Kidney tubule cell (primary cell): Measurements from ENCODE around the gene VSIR.

Source experiments
- DNase-seq: peaks from one replicate; pipeline ENCODE4 v3.0.0-alpha.2; 2018; ENCODE audit warnings: low spot score

The VSIR gene

GRCh38 chr10:71773221-71773971 lies at the start of gene VSIR:
TSS of gene VSIR (minus strand) at chr10:71773520. CDS start at chr10:71773439, 81 bp downstream.
- peak; percentile 80 for DNase-seq

GRCh38 chr10:71821909-71822763 lies 48.8 kb upstream of the VSIR start:
- no peak for DNase-seq

- no peak for DNase-seq
Observed at GRCh38 chr10:71820966-71821365, 47.6 kb upstream of the VSIR start.

DNA sequence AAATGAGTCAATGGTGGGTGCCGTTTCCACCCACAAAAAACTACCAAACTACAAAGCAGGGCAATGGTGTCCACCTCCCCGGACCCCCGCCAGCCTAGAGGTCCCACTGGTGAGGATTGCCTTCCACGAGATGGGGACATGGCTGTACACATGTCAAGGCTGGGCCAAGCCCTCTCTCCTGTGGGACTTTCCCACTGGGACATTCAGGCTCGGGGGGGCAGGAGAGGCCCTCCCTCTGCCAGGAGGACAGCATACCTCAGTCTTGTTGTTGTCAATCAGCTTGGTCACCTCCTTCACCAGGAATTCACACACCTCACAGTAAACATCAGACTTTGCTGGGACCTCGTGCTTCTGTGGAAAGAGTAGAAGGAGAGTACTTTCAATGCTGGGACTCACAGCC lies 46.7 kb upstream of the VSIR start:
- no peak for DNase-seq

DNA sequence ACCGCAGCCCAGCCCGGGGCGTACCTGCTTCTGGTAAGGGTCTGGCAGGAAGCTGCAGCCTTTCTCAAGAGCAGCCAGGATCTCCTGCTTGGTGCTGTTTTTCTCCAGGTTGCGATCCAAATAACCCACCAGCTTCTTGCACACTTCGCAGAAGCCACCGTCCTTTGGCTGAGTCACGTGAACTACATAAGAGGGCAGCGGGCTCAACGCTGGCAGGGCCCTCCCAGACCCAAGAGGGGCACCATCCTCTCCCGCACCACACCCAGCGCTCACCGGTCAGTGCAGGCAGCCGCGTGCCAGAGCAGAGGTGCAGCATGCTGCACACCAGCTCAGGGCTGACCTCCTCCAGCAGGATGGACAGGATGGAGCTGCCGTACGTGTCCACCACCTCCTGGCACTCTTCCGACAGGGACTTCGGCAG lies 46.1 kb upstream of the VSIR start:
- no peak for DNase-seq

DNA sequence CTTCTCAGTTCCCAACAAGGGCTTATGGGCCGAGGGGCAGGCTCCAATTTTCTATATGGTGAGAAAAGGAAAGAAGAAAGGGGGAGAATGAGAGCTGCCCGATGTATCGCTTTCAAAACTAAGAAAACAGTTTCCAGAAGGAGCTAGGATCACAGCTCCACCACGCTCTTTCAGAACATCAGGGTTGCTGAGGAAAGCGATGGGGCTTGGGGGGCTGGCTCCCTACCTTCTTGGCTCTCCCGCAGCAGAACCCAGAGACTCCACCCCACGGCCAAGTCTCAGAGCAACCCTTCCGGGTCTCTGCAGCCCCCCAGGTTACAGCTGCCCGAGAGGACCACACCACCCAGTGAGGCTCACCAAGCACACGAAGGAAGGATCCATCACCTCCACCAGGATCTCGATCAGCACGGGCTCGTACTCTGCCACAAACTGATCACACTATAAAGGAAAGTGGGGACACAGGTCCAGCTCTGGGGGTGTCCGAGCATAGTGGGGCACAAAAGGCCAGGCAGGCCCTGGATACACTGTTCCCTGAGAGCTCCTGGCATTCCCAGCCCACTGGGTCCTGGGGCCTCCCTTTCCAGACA lies 45.4 kb upstream of the VSIR start:
- DNase-seq, result no peak

DNA sequence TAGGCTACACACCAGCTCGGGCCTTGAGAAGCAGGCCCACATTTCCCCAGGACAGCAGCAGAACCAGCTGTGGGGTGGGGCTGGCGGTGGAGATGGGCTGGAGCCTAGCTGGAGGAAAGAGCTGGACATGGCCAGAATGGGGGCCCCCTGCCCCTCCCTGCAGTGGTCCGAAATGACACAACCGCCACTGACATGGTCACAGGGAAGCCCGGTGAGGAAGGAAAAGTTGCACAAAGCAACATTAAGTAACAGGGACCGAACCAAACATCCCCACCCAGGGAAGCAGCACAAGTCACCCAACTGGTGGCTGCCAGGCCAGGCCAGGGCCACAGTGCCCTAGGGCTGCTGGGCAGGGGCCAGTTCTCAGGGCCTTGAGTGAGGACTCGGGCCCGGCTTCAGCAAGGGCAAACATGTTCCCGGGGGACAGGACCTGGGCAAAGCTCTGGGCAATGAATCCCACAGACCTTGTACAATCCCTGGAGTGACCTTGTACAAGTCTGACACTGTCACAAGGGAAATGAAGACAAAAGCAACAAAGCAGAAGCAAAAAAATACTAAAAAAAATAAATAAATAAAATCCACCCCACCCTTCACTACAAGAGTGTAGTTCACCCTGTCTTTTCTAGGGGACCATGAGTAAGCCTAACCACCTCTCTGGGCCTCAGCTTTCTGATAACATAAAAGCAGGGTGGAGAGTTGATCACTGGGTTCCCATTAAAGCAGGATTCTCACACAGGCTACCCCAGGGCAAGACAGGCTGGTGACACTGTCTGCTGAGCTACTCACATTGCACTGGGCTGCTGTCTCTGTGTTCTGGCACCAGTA lies 44.7 kb upstream of the VSIR start:
- no peak for DNase-seq

GRCh38 chr10:71816936-71817618 lies 43.8 kb upstream of the VSIR start:
- DNase-seq, result no peak

GRCh38 chr10:71816421-71816851 lies 43.1 kb upstream of the VSIR start:
- DNase-seq, result no peak

GRCh38 chr10:71815515-71816130 lies 42.3 kb upstream of the VSIR start:
- DNase-seq, result no peak

GRCh38 chr10:71814922-71815411 lies 41.6 kb upstream of the VSIR start:
- no peak for DNase-seq

DNA sequence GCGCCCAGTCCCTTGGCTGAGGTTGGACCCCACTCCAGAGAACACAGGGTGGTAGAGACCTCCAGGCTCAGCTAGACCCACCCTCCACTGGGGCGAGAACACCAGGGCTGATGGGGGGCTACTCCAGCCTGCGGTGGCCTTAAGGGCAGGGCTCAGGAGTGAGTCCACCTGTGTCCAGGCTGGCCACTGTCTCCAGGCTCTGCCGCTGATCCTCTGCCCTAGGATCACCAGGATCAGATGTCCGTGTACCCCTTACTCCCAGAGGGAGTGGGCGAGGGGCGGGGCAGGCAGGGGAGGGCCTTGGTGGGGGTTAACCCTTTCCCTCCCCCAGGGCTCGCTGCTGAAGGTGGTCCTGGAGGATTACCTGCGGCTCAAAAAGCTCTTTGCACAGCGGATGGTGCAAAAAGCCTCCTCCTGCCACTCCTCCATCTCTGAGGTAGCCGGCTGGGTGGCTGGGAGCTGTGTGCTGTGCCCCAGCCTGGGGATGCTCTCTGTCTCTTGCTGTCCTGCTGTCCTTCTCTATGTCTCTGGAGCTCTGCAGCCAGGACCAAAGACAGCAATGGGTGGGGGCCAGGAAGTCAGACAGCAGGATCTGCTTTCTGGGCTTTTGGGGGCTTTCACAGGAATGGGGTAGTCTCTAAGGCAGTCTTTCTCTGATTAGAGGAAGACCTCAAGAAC lies 39.7 kb upstream of the VSIR start:
- DNase-seq, result no peak

- peak; percentile 75 for DNase-seq
Observed at GRCh38 chr10:71812016-71812912, 38.9 kb upstream of the VSIR start.

GRCh38 chr10:71811351-71811750 lies 38.0 kb upstream of the VSIR start:
- DNase-seq, result no peak

- no peak for DNase-seq
Observed at GRCh38 chr10:71810048-71810750, 36.9 kb upstream of the VSIR start.

- DNase-seq, result no peak
Observed at GRCh38 chr10:71809628-71810027, 36.3 kb upstream of the VSIR start.

DNA sequence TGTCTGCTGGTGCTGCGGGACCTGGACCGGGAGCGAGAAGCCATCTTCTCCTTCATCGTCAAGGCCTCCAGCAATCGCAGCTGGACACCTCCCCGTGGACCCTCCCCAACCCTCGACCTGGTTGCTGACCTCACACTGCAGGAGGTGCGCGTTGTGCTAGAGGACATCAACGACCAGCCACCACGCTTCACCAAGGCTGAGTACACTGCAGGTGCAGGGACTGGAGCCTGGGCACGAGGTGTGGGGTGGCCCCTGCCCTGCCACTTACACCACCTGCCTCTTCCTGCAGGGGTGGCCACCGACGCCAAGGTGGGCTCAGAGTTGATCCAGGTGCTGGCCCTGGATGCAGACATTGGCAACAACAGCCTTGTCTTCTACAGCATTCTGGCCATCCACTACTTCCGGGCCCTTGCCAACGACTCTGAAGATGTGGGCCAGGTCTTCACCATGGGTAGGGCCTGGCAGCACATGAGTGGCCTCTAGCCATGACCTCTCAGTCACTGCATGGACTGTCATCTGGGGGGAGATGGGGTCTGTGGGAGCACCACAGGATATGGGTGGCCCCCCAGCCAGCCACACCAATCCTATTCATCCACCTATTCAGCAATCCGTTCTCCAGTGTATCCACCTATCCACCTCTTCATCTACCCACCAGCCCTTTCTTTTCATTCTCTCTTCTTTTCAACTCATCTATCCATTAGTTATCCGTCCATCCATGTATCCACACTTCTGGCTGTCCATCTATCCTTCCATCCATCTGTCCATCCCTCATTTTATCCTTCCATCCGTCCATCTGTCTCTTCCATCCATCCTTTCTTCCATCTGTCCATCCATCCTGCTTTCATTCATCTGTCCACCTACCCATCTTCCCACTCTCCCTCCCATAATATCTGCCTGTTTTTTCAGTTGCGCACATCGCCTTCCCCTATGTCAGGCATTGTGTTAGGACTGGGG lies 34.5 kb upstream of the VSIR start:
- DNase-seq, result no peak
